SK-N-SH treated with all-trans-retinoic acid at 6 μM for 48 hours (cell line): Measurements from ENCODE around the gene TOMM40L.
A peak's percentile ranks its signal among the peaks of the same experiment; 100 is the strongest.

ENCODE experiments used
- ATAC-seq: fragments of 200-7000 bp; cut with Tn5 transposase; 3 replicates; pipeline ENCODE4 v1.9.1; 2020; ENCODE audit warnings: mild to moderate bottlenecking, moderate library complexity
- ARNTL ChIP-seq: fragments of 450-650 bp; formaldehyde crosslinking; IDR thresholded peaks from 2 replicates; pipeline ENCODE4 v1.5.0; 2020; ENCODE audit warnings: low read depth, mild to moderate bottlenecking, moderate library complexity, borderline replicate concordance
- BACH2 ChIP-seq: fragments of 250-450 bp; sonication (Bioruptor Pico); IDR thresholded peaks from 2 replicates; pipeline ENCODE4 v1.9.0; 2021; ENCODE audit warnings: mild to moderate bottlenecking, borderline replicate concordance
- CSDC2 ChIP-seq: fragments of 250-450 bp; sonication (Bioruptor Pico); IDR thresholded peaks from 2 replicates; pipeline ENCODE4 v1.5.0; 2020; ENCODE audit warnings: mild to moderate bottlenecking, moderate library complexity
- ESRRG ChIP-seq: fragments of 250-450 bp; sonication (Bioruptor Pico); IDR thresholded peaks from 2 replicates; pipeline ENCODE4 v1.6.1; 2021; ENCODE audit warnings: mild to moderate bottlenecking
- GLIS3 ChIP-seq: fragments of 250-450 bp; sonication (Bioruptor Pico); IDR thresholded peaks from 2 replicates; pipeline ENCODE4 v1.5.0; 2020; ENCODE audit warnings: mild to moderate bottlenecking, moderate library complexity
- ISL1 ChIP-seq: fragments of 250-450 bp; sonication (Bioruptor Pico); IDR thresholded peaks from 2 replicates; pipeline ENCODE4 v2.1.2; 2022; ENCODE audit warnings: mild to moderate bottlenecking, moderate library complexity
- OSR1 ChIP-seq: fragments of 250-450 bp; sonication (Bioruptor Pico); IDR thresholded peaks from 2 replicates; pipeline ENCODE4 v1.8.0; 2022; ENCODE audit warnings: moderate library complexity, mild to moderate bottlenecking, inconsistent platforms
- PPARA ChIP-seq: fragments of 250-450 bp; sonication (Bioruptor Pico); IDR thresholded peaks from 2 replicates; pipeline ENCODE4 v1.5.0; 2020; ENCODE audit warnings: mild to moderate bottlenecking, borderline replicate concordance
- RARB ChIP-seq: fragments of 250-450 bp; sonication (Bioruptor Pico); IDR thresholded peaks from 2 replicates; pipeline ENCODE4 v1.8.0; 2021; ENCODE audit warnings: mild to moderate bottlenecking, moderate library complexity
- SNAI2 ChIP-seq: fragments of 250-450 bp; sonication (Bioruptor Pico); IDR thresholded peaks from 2 replicates; pipeline ENCODE4 v1.5.0; 2020; ENCODE audit warnings: mild to moderate bottlenecking, moderate library complexity
- TCF4 ChIP-seq: fragments of 250-450 bp; sonication (Bioruptor Pico); IDR thresholded peaks from 2 replicates; pipeline ENCODE4 v1.8.0; 2021; ENCODE audit warnings: mild to moderate bottlenecking, moderate library complexity, borderline replicate concordance
- TOX ChIP-seq: fragments of 250-450 bp; sonication (Bioruptor Pico); IDR thresholded peaks from 2 replicates; pipeline ENCODE4 v1.8.0; 2021; ENCODE audit warnings: mild to moderate bottlenecking, moderate library complexity, borderline replicate concordance
- ZC3H10 ChIP-seq: fragments of 250-450 bp; sonication (Bioruptor Pico); IDR thresholded peaks from 2 replicates; pipeline ENCODE4 v1.5.1; 2021; ENCODE audit warnings: mild to moderate bottlenecking, moderate library complexity
- ZFP3 ChIP-seq: fragments of 250-450 bp; sonication (Bioruptor Pico); IDR thresholded peaks from 2 replicates; pipeline ENCODE4 v1.5.0; 2020; ENCODE audit warnings: mild to moderate bottlenecking, moderate library complexity
- ZFP30 ChIP-seq: fragments of 450-650 bp; formaldehyde crosslinking; IDR thresholded peaks from 2 replicates; pipeline ENCODE4 v1.5.0; 2022; ENCODE audit warnings: mild to moderate bottlenecking, moderate library complexity
- ZNF70 ChIP-seq: fragments of 450-650 bp; formaldehyde crosslinking; IDR thresholded peaks from 2 replicates; pipeline ENCODE4 v1.5.0; 2020; ENCODE audit warnings: mild to moderate bottlenecking, moderate library complexity
- ZNF8 ChIP-seq: fragments of 450-650 bp; formaldehyde crosslinking; IDR thresholded peaks from 2 replicates; pipeline ENCODE4 v1.5.0; 2020; ENCODE audit warnings: mild to moderate bottlenecking, moderate library complexity
- TF ChIP-seq, protein P1 (sequence below): fragments of 250-450 bp; sonication (Bioruptor Pico); IDR thresholded peaks from 2 replicates; pipeline ENCODE4 v1.5.0; 2020; ENCODE audit warnings: mild to moderate bottlenecking, moderate library complexity
- TF ChIP-seq, protein P2 (sequence below): fragments of 250-450 bp; sonication (Bioruptor Pico); IDR thresholded peaks from 2 replicates; pipeline ENCODE4 v1.5.1; 2020; ENCODE audit warnings: low read depth, mild to moderate bottlenecking, moderate library complexity
- TF ChIP-seq, protein P3 (sequence below): fragments of 250-450 bp; sonication (Bioruptor Pico); IDR thresholded peaks from 2 replicates; pipeline ENCODE4 v1.8.0; 2021; ENCODE audit warnings: low read depth, mild to moderate bottlenecking, moderate library complexity, borderline replicate concordance

Gene TOMM40L

DNA sequence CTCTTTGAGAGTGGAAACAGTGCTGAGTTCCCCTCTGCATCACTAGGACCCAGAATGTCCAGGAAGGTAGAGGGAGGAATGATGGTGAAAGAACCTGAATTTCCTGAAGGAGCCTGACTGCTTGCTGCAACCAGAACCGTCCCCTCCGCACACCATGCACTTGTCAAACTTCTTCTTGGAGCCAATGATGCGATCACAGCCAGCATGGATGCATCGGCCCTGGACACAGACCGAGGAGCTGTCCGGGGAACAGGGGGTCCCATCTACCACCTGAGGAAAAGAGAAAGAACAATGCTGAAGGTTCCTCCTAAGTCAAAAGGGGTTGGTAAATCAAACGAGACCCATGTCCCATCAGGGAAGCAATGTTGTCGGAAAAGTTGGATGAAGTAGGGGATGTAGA is 33.9 kb upstream of the TOMM40L start:
- TF ChIP-seq, protein P1, sequence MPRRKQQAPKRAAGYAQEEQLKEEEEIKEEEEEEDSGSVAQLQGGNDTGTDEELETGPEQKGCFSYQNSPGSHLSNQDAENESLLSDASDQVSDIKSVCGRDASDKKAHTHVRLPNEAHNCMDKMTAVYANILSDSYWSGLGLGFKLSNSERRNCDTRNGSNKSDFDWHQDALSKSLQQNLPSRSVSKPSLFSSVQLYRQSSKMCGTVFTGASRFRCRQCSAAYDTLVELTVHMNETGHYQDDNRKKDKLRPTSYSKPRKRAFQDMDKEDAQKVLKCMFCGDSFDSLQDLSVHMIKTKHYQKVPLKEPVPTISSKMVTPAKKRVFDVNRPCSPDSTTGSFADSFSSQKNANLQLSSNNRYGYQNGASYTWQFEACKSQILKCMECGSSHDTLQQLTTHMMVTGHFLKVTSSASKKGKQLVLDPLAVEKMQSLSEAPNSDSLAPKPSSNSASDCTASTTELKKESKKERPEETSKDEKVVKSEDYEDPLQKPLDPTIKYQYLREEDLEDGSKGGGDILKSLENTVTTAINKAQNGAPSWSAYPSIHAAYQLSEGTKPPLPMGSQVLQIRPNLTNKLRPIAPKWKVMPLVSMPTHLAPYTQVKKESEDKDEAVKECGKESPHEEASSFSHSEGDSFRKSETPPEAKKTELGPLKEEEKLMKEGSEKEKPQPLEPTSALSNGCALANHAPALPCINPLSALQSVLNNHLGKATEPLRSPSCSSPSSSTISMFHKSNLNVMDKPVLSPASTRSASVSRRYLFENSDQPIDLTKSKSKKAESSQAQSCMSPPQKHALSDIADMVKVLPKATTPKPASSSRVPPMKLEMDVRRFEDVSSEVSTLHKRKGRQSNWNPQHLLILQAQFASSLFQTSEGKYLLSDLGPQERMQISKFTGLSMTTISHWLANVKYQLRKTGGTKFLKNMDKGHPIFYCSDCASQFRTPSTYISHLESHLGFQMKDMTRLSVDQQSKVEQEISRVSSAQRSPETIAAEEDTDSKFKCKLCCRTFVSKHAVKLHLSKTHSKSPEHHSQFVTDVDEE (CRISPR knock-in tag) = no peak
- TF ChIP-seq ZFP30 (CRISPR knock-in tag) (no peak), ZNF8 (no peak), OSR1 (no peak), PPARA (CRISPR knock-in tag) (no peak), ARNTL (CRISPR knock-in tag) (no peak), ZNF70 (CRISPR knock-in tag) (no peak), SNAI2 (CRISPR knock-in tag) (no peak), ZFP3 (no peak), CSDC2 (CRISPR knock-in tag) (no peak)
- TF ChIP-seq, protein P2, sequence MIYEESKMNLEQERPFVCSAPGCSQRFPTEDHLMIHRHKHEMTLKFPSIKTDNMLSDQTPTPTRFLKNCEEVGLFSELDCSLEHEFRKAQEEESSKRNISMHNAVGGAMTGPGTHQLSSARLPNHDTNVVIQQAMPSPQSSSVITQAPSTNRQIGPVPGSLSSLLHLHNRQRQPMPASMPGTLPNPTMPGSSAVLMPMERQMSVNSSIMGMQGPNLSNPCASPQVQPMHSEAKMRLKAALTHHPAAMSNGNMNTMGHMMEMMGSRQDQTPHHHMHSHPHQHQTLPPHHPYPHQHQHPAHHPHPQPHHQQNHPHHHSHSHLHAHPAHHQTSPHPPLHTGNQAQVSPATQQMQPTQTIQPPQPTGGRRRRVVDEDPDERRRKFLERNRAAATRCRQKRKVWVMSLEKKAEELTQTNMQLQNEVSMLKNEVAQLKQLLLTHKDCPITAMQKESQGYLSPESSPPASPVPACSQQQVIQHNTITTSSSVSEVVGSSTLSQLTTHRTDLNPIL = no peak

DNA sequence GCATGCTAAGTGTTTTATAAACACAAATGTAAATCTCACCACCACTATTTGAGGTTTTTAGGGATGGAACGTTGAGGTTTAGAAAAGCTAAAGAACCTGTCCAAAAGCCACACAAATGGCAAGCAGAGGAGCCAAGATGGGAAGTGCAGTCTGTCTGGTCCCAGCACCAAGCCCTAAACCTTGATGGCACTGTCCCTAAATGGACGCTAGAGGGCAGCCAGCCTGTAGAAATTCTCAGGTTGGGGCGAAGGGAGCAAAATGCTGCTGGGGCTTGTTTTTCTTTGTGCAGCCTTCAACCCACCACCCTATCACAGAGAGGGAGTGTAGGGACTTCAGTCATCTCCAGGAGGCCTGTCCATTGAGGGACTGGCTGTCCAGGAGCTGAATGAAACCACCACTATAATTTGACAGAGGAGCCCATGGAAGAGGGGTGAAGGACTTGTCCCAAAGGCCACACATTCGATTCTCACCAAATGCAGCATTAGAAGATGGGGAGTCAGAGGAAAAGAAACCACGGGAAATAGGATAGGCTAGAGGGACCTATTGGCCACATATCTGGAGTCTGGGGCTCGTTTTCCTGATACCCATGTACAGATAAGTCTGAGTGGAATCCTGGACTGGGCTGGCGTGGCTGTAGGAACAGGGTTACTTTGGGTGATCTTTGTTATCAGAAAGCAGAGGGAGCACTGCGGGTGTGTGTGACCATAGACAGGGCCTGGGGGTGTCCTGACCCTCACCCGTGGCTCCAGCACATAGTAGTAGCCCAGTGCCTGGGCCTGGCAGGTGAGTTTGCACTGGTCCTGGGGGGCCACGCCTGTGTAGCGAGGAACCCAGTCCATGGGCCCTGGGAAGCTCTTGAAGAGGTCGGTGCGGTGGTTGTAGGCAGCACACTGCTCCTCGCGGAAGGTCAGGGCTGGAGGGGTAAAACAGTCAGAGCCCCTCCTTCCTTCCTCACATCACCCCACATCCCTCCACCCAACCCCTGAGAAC is 33.1 kb upstream of the TOMM40L start:
- TF ChIP-seq ARNTL (CRISPR knock-in tag) (no peak), GLIS3 (CRISPR knock-in tag) (no peak), ISL1 (CRISPR knock-in tag) (no peak), TOX (CRISPR knock-in tag) (no peak), PPARA (CRISPR knock-in tag) (no peak), ZC3H10 (CRISPR knock-in tag) (no peak), CSDC2 (CRISPR knock-in tag) (no peak), ZNF70 (CRISPR knock-in tag) (no peak), ZNF8 (no peak)
- peak; percentile 63 for ATAC-seq

More for the DNA sequence above, 33.9 kb upstream of the TOMM40L start:
- ATAC-seq = no peak

DNA sequence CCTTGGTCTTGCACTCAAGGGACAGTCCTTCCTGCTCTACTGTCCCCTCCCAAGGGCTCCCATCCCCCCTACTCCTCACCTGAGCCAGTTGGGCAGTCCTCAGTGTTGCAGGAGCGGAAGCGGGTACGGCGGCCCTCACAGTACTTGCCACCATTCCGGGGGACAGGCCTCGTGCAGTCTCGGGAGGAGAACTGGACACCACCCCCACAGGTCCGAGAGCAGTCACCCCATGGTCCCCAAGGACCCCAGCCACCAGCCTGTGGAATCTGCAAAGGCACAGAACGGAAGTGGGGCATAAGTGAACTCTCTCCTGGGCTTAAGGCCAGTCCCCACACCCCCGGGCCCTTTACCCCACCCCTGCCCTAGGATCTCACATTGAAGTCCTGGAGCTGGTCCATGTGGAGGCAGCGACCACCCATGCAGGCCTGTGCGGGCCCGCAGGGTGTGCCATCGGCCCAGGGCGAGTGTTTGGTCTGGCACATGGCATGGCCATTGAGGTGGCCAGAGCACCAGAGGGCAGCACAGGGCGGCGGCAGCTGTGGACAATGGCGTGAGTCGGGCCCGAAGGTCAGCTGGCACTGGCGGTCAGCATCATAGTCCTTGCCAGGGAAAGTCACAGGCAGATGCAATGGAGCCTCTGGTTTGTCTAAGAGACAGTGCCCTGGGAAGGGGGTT is 32.2 kb upstream of the TOMM40L start:
- TF ChIP-seq, protein P1 (CRISPR knock-in tag) = no peak
- TF ChIP-seq ISL1 (CRISPR knock-in tag) (no peak), ZNF70 (CRISPR knock-in tag) (no peak), TCF4 (CRISPR knock-in tag) (no peak), ZFP3 (no peak), ESRRG (CRISPR knock-in tag) (no peak), CSDC2 (CRISPR knock-in tag) (no peak), RARB (CRISPR knock-in tag) (no peak), TOX (CRISPR knock-in tag) (no peak), ZFP30 (CRISPR knock-in tag) (no peak), GLIS3 (CRISPR knock-in tag) (no peak), OSR1 (no peak), BACH2 (no peak)
- TF ChIP-seq, protein P3, sequence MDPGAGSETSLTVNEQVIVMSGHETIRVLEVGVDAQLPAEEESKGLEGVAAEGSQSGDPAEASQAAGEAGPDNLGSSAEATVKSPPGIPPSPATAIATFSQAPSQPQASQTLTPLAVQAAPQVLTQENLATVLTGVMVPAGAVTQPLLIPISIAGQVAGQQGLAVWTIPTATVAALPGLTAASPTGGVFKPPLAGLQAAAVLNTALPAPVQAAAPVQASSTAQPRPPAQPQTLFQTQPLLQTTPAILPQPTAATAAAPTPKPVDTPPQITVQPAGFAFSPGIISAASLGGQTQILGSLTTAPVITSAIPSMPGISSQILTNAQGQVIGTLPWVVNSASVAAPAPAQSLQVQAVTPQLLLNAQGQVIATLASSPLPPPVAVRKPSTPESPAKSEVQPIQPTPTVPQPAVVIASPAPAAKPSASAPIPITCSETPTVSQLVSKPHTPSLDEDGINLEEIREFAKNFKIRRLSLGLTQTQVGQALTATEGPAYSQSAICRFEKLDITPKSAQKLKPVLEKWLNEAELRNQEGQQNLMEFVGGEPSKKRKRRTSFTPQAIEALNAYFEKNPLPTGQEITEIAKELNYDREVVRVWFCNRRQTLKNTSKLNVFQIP (CRISPR knock-in tag) = no peak
- no peak for ATAC-seq
